T-helper 1 cell treated with Interleukin-12 subunit alpha and Interleukin-12 subunit beta and Interleukin-4 antibody, amounts not matched to agents 30 ng/mL and 1 ng/mL, for 36 hours (primary cell): ENCODE results near the gene TMEM52B. TPM values are rescaled to one million over a fixed set of nuclear protein-coding genes. Genes with fewer than 3 reads are reported as not detected.

Source experiments
- intact Hi-C: fragments of 100-400 bp; cut with micrococcal nuclease; formaldehyde crosslinking; loops from one replicate; pipeline ENCODE4 v1.15.1; 2024
- total RNA-seq: library from RNA; stranded (reverse); gene quantifications from 2 replicates; pipeline ENCODE4 v1.2.3, GENCODE V29; 2022

Gene TMEM52B
- total RNA-seq: not detected in 2 replicates

- intact Hi-C loops: no loop called here
Observed at GRCh38 chr12:10178821-10179220, at the start of gene TMEM52B. Gene TMEM52B, plus strand, starts transcription at chr12:10179032. Its CDS starts 543 bp downstream, at chr12:10179575.

GRCh38 chr12:10130042-10130441, 48.8 kb upstream of the TMEM52B start, which contains the start of gene CLEC7A:
Gene CLEC7A, minus strand, starts transcription at chr12:10130199. Its CDS starts 117 bp downstream, at chr12:10130082.
- intact Hi-C loops: no loop called here

GRCh38 chr12:10131111-10131690, 47.6 kb upstream of the TMEM52B start:
- intact Hi-C loops: no loop called here

- intact Hi-C loops: no loop called here
Observed at GRCh38 chr12:10132850-10133370, 45.9 kb upstream of the TMEM52B start.

GRCh38 chr12:10135126-10135525, 43.7 kb upstream of the TMEM52B start:
- intact Hi-C loops: no loop called here

GRCh38 chr12:10136637-10137205, 42.1 kb upstream of the TMEM52B start:
- intact Hi-C loops: no loop called here

GRCh38 chr12:10140001-10140400, 38.8 kb upstream of the TMEM52B start:
- intact Hi-C loops: loop anchor here (1.0 to 5.0 kb wide), 10 partner anchors 106 to 808 kb away; partner anchors contain the start of gene CLEC2B

GRCh38 chr12:10142976-10143589, 35.7 kb upstream of the TMEM52B start:
- intact Hi-C loops: loop anchor here (5.0 kb wide), 2 partner anchors 511 to 811 kb away; no protein-coding TSS in a partner anchor

GRCh38 chr12:10147714-10148403, 31.0 kb upstream of the TMEM52B start:
- intact Hi-C loops: no loop called here

- intact Hi-C loops: no loop called here
Observed at GRCh38 chr12:10151621-10152020, 27.2 kb upstream of the TMEM52B start.

- intact Hi-C loops: loop anchor here (1.0 kb wide), 6 partner anchors 37 to 1333 kb away; partner anchors contain the start of gene STYK1
Observed at GRCh38 chr12:10153271-10154144, 25.3 kb upstream of the TMEM52B start.

- intact Hi-C loops: no loop called here
Observed at GRCh38 chr12:10154145-10154496, 24.7 kb upstream of the TMEM52B start.

- intact Hi-C loops: no loop called here
Observed at GRCh38 chr12:10155966-10156365, 22.9 kb upstream of the TMEM52B start.

- intact Hi-C loops: no loop called here
Observed at GRCh38 chr12:10158406-10158805, 20.4 kb upstream of the TMEM52B start.

- intact Hi-C loops: no loop called here
Observed at GRCh38 chr12:10159280-10159679, 19.6 kb upstream of the TMEM52B start.

- intact Hi-C loops: no loop called here
Observed at GRCh38 chr12:10160617-10161385, 18.0 kb upstream of the TMEM52B start.

GRCh38 chr12:10163084-10163483, 15.7 kb upstream of the TMEM52B start:
- intact Hi-C loops: no loop called here

GRCh38 chr12:10165421-10165820, 13.4 kb upstream of the TMEM52B start:
- intact Hi-C loops: no loop called here

GRCh38 chr12:10167599-10167998, 11.2 kb upstream of the TMEM52B start:
- intact Hi-C loops: no loop called here

GRCh38 chr12:10169104-10169503, 9.7 kb upstream of the TMEM52B start:
- intact Hi-C loops: no loop called here
